CD4-positive, alpha-beta T cell treated with Interleukin-12 subunit alpha and Interleukin-12 subunit beta, for 1 hour (primary cell): ENCODE measurements around the gene OR13C8.

ENCODE experiments used
- DNase-seq: peaks from one replicate; pipeline ENCODE4 v3.0.0-alpha.2; 2020

OR13C8 gene

DNA sequence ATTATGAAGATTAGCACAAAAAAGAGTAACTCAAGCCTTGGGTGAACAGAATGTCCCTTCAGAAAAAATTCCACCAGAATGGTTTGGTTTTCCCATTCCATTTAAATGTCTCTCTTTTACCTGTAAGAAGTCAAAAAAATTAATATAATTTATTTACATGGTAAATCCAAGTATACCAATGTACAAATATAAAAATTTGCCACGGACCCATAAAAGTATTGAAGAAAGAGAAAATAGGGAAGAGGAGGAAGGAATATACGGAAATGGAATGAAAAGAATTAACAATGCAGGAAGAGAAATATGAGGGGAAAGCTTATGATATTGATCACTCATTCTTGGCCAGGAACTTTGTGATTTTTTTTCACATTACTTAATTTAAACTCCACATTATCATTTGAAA is 49.1 kb downstream of the OR13C8 start, which contains the start of gene OR13C9:
Gene OR13C9, minus strand, starts transcription at position 101 of the 400 bp plus-strand sequence. Its CDS starts 0 bp downstream, at position 101.
- no peak for DNase-seq
